Panc1 (cell line): ENCODE results near the gene FAT1. TPM values are rescaled to one million over a fixed set of nuclear protein-coding genes. Genes with fewer than 3 reads are reported as not detected.
A peak's percentile ranks its signal among the peaks of the same experiment; 100 is the strongest.

Experiments used
- ATAC-seq: fragments of 200-7000 bp; cut with Tn5 transposase; 2 replicates; pipeline ENCODE4 v1.9.1; 2020; ENCODE audit warnings: mild to moderate bottlenecking, moderate library complexity
- BruUV-seq: library from RNA; stranded (reverse); fragments of 400-500 nt; replicated peaks from 2 replicates; lab custom pipeline; 2021; lab: Mats Ljungman, UMichigan
- CTCF ChIA-PET: fragments of 300-600 bp; sonication (Branson Sonifier 250); formaldehyde crosslinking; loops from one replicate; lab custom pipeline; 2022; ENCODE audit warnings: antibody characterized with exemption; lab: Charles Lee
- POLR2A ChIA-PET: fragments of 300-600 bp; sonication (Branson Sonifier 250); formaldehyde crosslinking; loops from one replicate; lab custom pipeline; 2022; ENCODE audit warnings: antibody characterized with exemption; lab: Charles Lee
- DNase-seq: peaks from one replicate; pipeline ENCODE4 v3.0.0-alpha.2; 2010; ENCODE audit warnings: low read depth, low spot score
- H3K27ac ChIP-seq: 2 replicates; pipeline ENCODE4 v1.5.1; 2011; ENCODE audit warnings: mild to moderate bottlenecking, low read length, inconsistent platforms
- H3K27me3 ChIP-seq: fragments of 200-500 bp; sonication (Bioruptor generic); 2 replicates; pipeline ENCODE4 v1.6.0; 2014; ENCODE audit warnings: low read length, inconsistent platforms; ENCODE audit not compliant: control insufficient read depth, insufficient read depth
- H3K36me3 ChIP-seq: fragments of 200-500 bp; sonication (Bioruptor generic); 2 replicates; pipeline ENCODE4 v1.5.1; 2014; ENCODE audit warnings: inconsistent platforms, mild to moderate bottlenecking, low read length, moderate library complexity; ENCODE audit not compliant: control insufficient read depth, insufficient read depth
- H3K4me1 ChIP-seq: 2 replicates; pipeline ENCODE4 v1.5.1; 2011; ENCODE audit warnings: inconsistent platforms, mild to moderate bottlenecking, low read length, moderate library complexity; ENCODE audit not compliant: control insufficient read depth, insufficient read depth
- H3K4me3 ChIP-seq, 2 experiments: 2 replicates each; pipeline ENCODE4 v1.5.1; 2011 to 2012; ENCODE audit warnings: low read depth in 2 of 2, low read length in 2 of 2, mild to moderate bottlenecking in 2 of 2, inconsistent platforms in 1 of 2, moderate library complexity in 1 of 2
- H3K9me3 ChIP-seq: fragments of 200-500 bp; sonication (Bioruptor generic); 2 replicates; pipeline ENCODE4 v1.5.1; 2014; ENCODE audit warnings: low read depth, mild to moderate bottlenecking, inconsistent platforms, low read length, moderate library complexity; ENCODE audit not compliant: control insufficient read depth, insufficient read depth
- POLR2AphosphoS5 ChIP-seq: IDR thresholded peaks from 2 replicates; pipeline ENCODE4 v1.6.1; 2012; ENCODE audit warnings: mild to moderate bottlenecking, low read depth, low read length, moderate library complexity
- SIN3A ChIP-seq: IDR thresholded peaks from 2 replicates; pipeline ENCODE4 v1.6.1; 2012; ENCODE audit warnings: low read depth, mild to moderate bottlenecking, low read length, moderate library complexity, borderline replicate concordance; ENCODE audit not compliant: insufficient read depth
- TCF7L2 ChIP-seq: IDR thresholded peaks from 2 replicates; pipeline ENCODE4 v1.6.1; 2011; ENCODE audit warnings: mild to moderate bottlenecking, low read depth, low read length, inconsistent platforms
- in situ Hi-C: cut with HindIII; loops from 2 replicates; pipeline ENCODE4 v1.10.0; 2016; ENCODE audit warnings: low sequenced_read_pairs, low pct_unique_long_range_greater_than_20kb
- intact Hi-C: fragments of 100-400 bp; cut with micrococcal nuclease; formaldehyde crosslinking; loops from one replicate; pipeline ENCODE4 v1.10.0; 2022; ENCODE audit not compliant: unreplicated experiment
- total RNA-seq: library from RNA; stranded (reverse); gene quantifications from one replicate; pipeline ENCODE4 v1.2.1, GENCODE V29; 2021; ENCODE audit not compliant: unreplicated experiment
- TF ChIP-seq, protein P1 (sequence below): fragments of 450-650 bp; IDR thresholded peaks from 2 replicates; pipeline ENCODE4 v1.5.1; 2017; ENCODE audit warnings: mild to moderate bottlenecking
- TF ChIP-seq, protein P2 (sequence below), 2 experiments: IDR thresholded peaks; 2 replicates each; pipeline ENCODE4 v1.6.1; 2011 to 2012; ENCODE audit warnings: low read depth in 2 of 2, control low read depth in 1 of 2, low read length in 1 of 2, mild to moderate bottlenecking in 1 of 2, moderate library complexity in 1 of 2; ENCODE audit not compliant: insufficient read depth in 1 of 2

The FAT1 gene
- total RNA-seq, 1 experiment from 2014 or later, result 288 TPM

DNA sequence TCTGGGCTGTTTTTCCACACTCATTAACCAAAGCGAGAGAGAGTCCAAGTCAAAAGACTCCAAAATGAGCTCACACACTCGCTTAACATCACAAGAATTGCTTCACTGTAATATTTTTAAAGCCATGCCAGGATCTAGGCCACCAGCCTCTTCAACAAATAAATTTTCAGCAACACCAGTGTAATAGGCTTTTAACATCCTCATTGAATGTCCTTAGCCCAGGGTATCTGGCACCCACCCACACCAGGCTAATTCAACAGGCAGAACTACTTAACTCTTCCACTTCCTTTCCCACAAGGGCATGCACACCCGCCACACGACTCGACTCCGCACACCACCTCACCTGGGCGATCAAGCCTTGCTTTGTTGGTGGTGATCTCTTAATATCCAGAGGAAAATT, 34.2 kb downstream of the FAT1 start:
- ATAC-seq, result no peak
- Histone ChIP-seq H3K4me1 (peaks cover 75% of the 10 kb centered on the region), H3K27ac (peak overlapping the region; percentile 98), H3K9me3 (no peaks in the 10 kb centered on the region), H3K4me3 (peak overlapping the region; percentile 5 to 34; a peak in 3 of 4 replicates), H3K27me3 (no peaks in the 10 kb centered on the region), H3K36me3 (no peaks in the 10 kb centered on the region; the same call in 1 of the 2 replicates)
- intact Hi-C loops (no loop called here), in situ Hi-C loops (no loop called here)
- TF ChIP-seq, protein P1, sequence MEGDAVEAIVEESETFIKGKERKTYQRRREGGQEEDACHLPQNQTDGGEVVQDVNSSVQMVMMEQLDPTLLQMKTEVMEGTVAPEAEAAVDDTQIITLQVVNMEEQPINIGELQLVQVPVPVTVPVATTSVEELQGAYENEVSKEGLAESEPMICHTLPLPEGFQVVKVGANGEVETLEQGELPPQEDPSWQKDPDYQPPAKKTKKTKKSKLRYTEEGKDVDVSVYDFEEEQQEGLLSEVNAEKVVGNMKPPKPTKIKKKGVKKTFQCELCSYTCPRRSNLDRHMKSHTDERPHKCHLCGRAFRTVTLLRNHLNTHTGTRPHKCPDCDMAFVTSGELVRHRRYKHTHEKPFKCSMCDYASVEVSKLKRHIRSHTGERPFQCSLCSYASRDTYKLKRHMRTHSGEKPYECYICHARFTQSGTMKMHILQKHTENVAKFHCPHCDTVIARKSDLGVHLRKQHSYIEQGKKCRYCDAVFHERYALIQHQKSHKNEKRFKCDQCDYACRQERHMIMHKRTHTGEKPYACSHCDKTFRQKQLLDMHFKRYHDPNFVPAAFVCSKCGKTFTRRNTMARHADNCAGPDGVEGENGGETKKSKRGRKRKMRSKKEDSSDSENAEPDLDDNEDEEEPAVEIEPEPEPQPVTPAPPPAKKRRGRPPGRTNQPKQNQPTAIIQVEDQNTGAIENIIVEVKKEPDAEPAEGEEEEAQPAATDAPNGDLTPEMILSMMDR, result no peak
- no peak for TF ChIP-seq TCF7L2
- TF ChIP-seq, protein P2, sequence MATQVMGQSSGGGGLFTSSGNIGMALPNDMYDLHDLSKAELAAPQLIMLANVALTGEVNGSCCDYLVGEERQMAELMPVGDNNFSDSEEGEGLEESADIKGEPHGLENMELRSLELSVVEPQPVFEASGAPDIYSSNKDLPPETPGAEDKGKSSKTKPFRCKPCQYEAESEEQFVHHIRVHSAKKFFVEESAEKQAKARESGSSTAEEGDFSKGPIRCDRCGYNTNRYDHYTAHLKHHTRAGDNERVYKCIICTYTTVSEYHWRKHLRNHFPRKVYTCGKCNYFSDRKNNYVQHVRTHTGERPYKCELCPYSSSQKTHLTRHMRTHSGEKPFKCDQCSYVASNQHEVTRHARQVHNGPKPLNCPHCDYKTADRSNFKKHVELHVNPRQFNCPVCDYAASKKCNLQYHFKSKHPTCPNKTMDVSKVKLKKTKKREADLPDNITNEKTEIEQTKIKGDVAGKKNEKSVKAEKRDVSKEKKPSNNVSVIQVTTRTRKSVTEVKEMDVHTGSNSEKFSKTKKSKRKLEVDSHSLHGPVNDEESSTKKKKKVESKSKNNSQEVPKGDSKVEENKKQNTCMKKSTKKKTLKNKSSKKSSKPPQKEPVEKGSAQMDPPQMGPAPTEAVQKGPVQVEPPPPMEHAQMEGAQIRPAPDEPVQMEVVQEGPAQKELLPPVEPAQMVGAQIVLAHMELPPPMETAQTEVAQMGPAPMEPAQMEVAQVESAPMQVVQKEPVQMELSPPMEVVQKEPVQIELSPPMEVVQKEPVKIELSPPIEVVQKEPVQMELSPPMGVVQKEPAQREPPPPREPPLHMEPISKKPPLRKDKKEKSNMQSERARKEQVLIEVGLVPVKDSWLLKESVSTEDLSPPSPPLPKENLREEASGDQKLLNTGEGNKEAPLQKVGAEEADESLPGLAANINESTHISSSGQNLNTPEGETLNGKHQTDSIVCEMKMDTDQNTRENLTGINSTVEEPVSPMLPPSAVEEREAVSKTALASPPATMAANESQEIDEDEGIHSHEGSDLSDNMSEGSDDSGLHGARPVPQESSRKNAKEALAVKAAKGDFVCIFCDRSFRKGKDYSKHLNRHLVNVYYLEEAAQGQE (IDR thresholded peaks at IDR 0.05; ENCODE audit: insufficient read depth in 1 of 2, low read depth in 2 of 2, low read length in 1 of 2), result no peak
- TF ChIP-seq POLR2AphosphoS5, result no peak
- TF ChIP-seq SIN3A, result no peak
- CTCF ChIA-PET, result no interaction called here
- POLR2A ChIA-PET, result no interaction called here
- no TSS peak for BruUV-seq
- DNase-seq, result no peak

DNA sequence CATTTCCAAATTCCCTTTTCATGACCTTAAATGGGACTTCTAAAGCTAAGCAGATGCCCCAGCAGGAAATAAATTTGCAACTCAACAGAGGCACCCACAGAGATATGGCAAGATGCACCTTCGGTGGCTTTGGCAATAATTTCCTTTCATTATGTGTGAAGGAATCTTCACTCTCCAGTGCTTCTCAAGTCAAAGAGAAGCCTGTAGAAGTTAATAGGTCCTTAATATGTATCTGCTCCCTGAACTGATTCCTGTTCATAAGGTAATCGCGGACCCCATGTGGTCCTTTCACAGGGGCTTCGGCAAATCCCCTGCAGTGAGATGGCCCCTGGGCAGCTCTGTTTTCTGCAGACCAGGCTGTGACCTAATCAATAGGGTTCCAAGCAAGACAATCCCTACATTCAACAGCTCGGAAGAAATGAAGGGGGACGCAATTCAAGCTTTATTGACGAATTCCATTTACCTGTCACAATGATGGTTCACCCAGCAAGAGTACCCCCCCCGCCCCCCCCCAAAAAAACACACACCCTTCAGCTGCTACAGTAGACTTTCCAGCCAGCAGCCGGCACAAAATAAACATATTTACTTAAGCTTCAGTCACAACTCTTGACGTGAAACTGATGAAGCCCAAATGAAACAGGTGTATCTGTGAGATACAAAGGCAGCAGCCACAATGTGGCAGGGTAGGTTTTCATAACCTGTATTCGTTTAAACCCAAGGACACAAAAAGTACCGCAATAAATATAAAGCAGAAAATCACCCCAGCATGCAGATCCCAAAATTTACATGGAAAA, 35.3 kb downstream of the FAT1 start:
- BruUV-seq, result no TSS peak
- TF ChIP-seq SIN3A (no peak), TCF7L2 (0 out of 2 replicates have a peak, but pooled peaks have one; percentile 20), POLR2AphosphoS5 (no peak)
- TF ChIP-seq, protein P1, result no peak
- TF ChIP-seq, protein P2 (IDR thresholded peaks at IDR 0.05; ENCODE audit: insufficient read depth in 1 of 2, low read depth in 2 of 2, low read length in 1 of 2), result no peak
- no peaks in the 10 kb centered on the region for H3K27me3 ChIP-seq
- DNase-seq (no peak), ATAC-seq (no peak)
- peaks cover 77% of the 10 kb centered on the region for H3K4me1 ChIP-seq
- ChIA-PET CTCF (interaction anchor here (0.6 kb wide), 1 partner anchor 32 kb away, joined by 3 read pairs; no protein-coding TSS in a partner anchor), POLR2A (no interaction called here)
- H3K27ac ChIP-seq, result peak overlapping the region; percentile 98
- H3K36me3 ChIP-seq, result no peaks in the 10 kb centered on the region; the same call in 1 of the 2 replicates
- in situ Hi-C loops, result no loop called here
- H3K9me3 ChIP-seq, result no peaks in the 10 kb centered on the region
- H3K4me3 ChIP-seq, result peak overlapping the region; percentile 4 to 43; a peak in 3 of 4 replicates
- intact Hi-C loops, result loop anchor here (1.0 kb wide), 1 partner anchor 28 kb away; no protein-coding TSS in a partner anchor
